Measurements from ENCODE around the gene ADGRB3. TPM values are rescaled to one million over a fixed set of nuclear protein-coding genes. Genes with fewer than 3 reads are reported as not detected.

ADGRB3 gene
- total and polyA plus RNA-seq, 7 donors = 0.10 to 0.39 (median 0.21) TPM; not detected in 1

DNA sequence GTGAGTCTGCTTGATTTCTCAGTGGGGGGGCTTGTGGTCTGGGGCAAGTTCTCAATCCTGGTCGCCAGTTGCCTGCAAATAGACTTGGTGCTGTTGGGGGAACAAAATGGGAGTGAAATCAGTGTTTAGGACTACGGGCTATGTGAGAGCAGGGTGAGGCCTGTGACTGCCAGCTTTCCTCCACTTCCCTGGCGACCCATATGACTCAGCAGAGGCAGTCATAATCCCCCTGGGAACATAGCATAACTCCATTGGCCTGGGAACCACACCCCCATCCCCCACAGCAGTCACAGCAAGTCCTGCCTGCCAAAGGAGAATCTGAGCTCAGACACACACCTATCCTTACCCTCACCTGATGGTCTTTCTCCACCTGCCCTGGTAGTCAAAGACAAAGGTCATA lies 773.8 kb downstream of the ADGRB3 start:
- Histone ChIP-seq H3K9me3 (no peaks in the 10 kb centered on the region), H3K27ac (no peak overlapping the region), H3K4me3 (no peak overlapping the region), H3K27me3 (ENCODE audit: insufficient read depth in 3 of 3, low read length in 2 of 3) (no peaks in the 10 kb centered on the region), H3K36me3 (ENCODE audit: insufficient read depth in 1 of 2, low read depth in 1 of 2) (no peaks in the 10 kb centered on the region), H3K4me1 (no peaks in the 10 kb centered on the region)
- TF ChIP-seq, protein P1, sequence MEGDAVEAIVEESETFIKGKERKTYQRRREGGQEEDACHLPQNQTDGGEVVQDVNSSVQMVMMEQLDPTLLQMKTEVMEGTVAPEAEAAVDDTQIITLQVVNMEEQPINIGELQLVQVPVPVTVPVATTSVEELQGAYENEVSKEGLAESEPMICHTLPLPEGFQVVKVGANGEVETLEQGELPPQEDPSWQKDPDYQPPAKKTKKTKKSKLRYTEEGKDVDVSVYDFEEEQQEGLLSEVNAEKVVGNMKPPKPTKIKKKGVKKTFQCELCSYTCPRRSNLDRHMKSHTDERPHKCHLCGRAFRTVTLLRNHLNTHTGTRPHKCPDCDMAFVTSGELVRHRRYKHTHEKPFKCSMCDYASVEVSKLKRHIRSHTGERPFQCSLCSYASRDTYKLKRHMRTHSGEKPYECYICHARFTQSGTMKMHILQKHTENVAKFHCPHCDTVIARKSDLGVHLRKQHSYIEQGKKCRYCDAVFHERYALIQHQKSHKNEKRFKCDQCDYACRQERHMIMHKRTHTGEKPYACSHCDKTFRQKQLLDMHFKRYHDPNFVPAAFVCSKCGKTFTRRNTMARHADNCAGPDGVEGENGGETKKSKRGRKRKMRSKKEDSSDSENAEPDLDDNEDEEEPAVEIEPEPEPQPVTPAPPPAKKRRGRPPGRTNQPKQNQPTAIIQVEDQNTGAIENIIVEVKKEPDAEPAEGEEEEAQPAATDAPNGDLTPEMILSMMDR (IDR thresholded peaks at IDR 0.05) = no peak
- intact Hi-C loops (cut with DNase I) = no loop called here
- 41 to 47% (median 47%) methylated on average over 3 of the region's 3 CpGs for WGBS, 3 donors
- DNase-seq (no peak), ATAC-seq (no peak)

DNA sequence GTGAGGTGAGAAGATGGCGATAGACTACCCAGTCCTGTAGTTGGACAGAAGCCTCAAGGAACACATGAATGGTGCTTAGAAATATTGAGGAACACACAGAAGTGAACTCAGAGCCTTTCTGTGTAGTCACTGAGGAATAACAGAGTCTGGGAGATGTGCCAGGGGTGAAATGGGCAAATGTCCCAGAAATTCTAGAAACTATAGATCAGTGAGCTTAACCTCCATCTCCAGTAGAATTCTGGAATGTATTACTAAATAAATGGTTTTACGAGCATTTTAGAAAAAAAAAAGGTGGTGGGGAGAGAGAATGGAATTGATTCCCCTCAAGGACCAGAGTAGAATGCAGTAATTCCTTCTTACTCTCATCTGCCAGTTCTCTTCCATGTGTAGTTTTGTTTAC lies 781.7 kb downstream of the ADGRB3 start:
- Histone ChIP-seq H3K4me3 (no peak overlapping the region), H3K4me1 (no peaks in the 10 kb centered on the region), H3K27ac (no peak overlapping the region), H3K36me3 (ENCODE audit: insufficient read depth in 1 of 2, low read depth in 1 of 2) (no peaks in the 10 kb centered on the region), H3K9me3 (peaks cover 3% of the 10 kb centered on the region), H3K27me3 (ENCODE audit: insufficient read depth in 3 of 3, low read length in 2 of 3) (no peaks in the 10 kb centered on the region)
- TF ChIP-seq, protein P1 (IDR thresholded peaks at IDR 0.05) = no peak
- intact Hi-C loops (cut with DNase I) = no loop called here
- DNase-seq (no peak), ATAC-seq (no peak)
- 38 to 55% (median 41%) methylated on average over 2 of the region's 2 CpGs for WGBS, 3 donors

GRCh38 chr6:69421269-69421668 lies 786.2 kb downstream of the ADGRB3 start:
- H3K27me3 ChIP-seq (ENCODE audit: insufficient read depth in 3 of 3, low read length in 2 of 3) = no peaks in the 10 kb centered on the region
- H3K4me1 ChIP-seq = no peaks in the 10 kb centered on the region
- H3K27ac ChIP-seq = no peak overlapping the region
- TF ChIP-seq, protein P1 (IDR thresholded peaks at IDR 0.05) = no peak
- no peak overlapping the region for H3K4me3 ChIP-seq
- no peak for DNase-seq
- no peaks in the 10 kb centered on the region for H3K9me3 ChIP-seq
- ATAC-seq = no peak
- no peaks in the 10 kb centered on the region for H3K36me3 ChIP-seq (ENCODE audit: insufficient read depth in 1 of 2, low read depth in 1 of 2)
- intact Hi-C loops (cut with DNase I) = no loop called here

DNA sequence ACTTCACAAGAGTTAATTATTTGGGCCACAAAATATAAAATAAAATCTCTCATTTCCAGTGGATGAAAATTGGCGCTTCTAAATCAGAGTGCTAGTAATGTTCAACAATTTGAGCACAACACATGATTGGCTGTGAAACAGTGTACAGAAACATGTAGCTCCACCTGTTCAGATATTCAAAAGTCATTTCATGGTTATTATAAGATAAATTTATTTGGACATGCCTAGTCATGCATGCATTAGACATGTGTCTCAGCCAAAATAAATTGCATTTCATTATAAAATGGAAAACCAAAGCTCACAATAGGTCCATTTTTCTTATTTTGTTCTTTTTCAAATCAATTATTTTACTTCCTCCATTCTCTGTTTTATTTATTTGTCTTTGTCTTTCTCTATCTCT lies 786.9 kb downstream of the ADGRB3 start:
- TF ChIP-seq, protein P1 (IDR thresholded peaks at IDR 0.05) = no peak
- WGBS, 3 donors = 29 to 31% (median 31%) methylated on average over 1 of the region's 1 CpG
- intact Hi-C loops (cut with DNase I) = no loop called here
- no peak for DNase-seq
- H3K4me1 ChIP-seq = no peaks in the 10 kb centered on the region
- H3K27ac ChIP-seq = no peak overlapping the region
- H3K9me3 ChIP-seq = no peaks in the 10 kb centered on the region
- no peak for ATAC-seq
- no peaks in the 10 kb centered on the region for H3K36me3 ChIP-seq (ENCODE audit: insufficient read depth in 1 of 2, low read depth in 1 of 2)
- H3K27me3 ChIP-seq (ENCODE audit: insufficient read depth in 3 of 3, low read length in 2 of 3) = no peaks in the 10 kb centered on the region
- H3K4me3 ChIP-seq = no peak overlapping the region

GRCh38 chr6:69422475-69422874 lies 787.4 kb downstream of the ADGRB3 start:
- Histone ChIP-seq H3K27me3 (ENCODE audit: insufficient read depth in 3 of 3, low read length in 2 of 3) (no peaks in the 10 kb centered on the region), H3K4me1 (no peaks in the 10 kb centered on the region), H3K4me3 (no peak overlapping the region), H3K27ac (no peak overlapping the region), H3K36me3 (ENCODE audit: insufficient read depth in 1 of 2, low read depth in 1 of 2) (no peaks in the 10 kb centered on the region), H3K9me3 (no peaks in the 10 kb centered on the region)
- WGBS, 3 donors = 40 to 50% (median 40%) methylated on average over 3 of the region's 3 CpGs
- ATAC-seq (no peak), DNase-seq (no peak)
- TF ChIP-seq, protein P1 (IDR thresholded peaks at IDR 0.05) = no peak
- intact Hi-C loops (cut with DNase I) = no loop called here

Measured in psoas muscle (tissue), 8 donors.